BE2C (cell line): ENCODE measurements around the gene CDC42BPG.

Source experiments
- DNase-seq: peaks from one replicate; pipeline ENCODE4 v3.0.0-alpha.2; 2020
- H3K27me3 ChIP-seq: fragments of 250-450 bp; sonication (Bioruptor Pico); 2 replicates; pipeline ENCODE4 v1.5.1; 2020; ENCODE audit warnings: mild to moderate bottlenecking
- H3K36me3 ChIP-seq: fragments of 250-450 bp; sonication (Bioruptor Pico); 2 replicates; pipeline ENCODE4 v1.5.1; 2020; ENCODE audit warnings: mild to moderate bottlenecking
- H3K4me1 ChIP-seq: fragments of 250-450 bp; sonication (Bioruptor Pico); 2 replicates; pipeline ENCODE4 v1.5.1; 2020
- H3K4me3 ChIP-seq: 2 replicates; pipeline ENCODE4 v1.5.1; 2011; ENCODE audit warnings: low read depth, low read length
- H3K9me3 ChIP-seq: fragments of 250-450 bp; sonication (Bioruptor Pico); 2 replicates; pipeline ENCODE4 v1.5.1; 2020
- CTCF ChIP-seq: IDR thresholded peaks from 2 replicates; pipeline ENCODE4 v1.5.1; 2012; ENCODE audit warnings: mild to moderate bottlenecking, low read depth, low read length

Gene CDC42BPG

GRCh38 chr11:64792482-64792881 lies 52.0 kb downstream of the CDC42BPG start:
- no peak for DNase-seq
- Histone ChIP-seq H3K36me3 (no peaks in the 10 kb centered on the region), H3K27me3 (no peaks in the 10 kb centered on the region), H3K4me1 (no peaks in the 10 kb centered on the region), H3K9me3 (no peaks in the 10 kb centered on the region), H3K4me3 (no peak overlapping the region)
- TF ChIP-seq CTCF: no peak

GRCh38 chr11:64791781-64792291 lies 52.6 kb downstream of the CDC42BPG start:
- no peaks in the 10 kb centered on the region for H3K4me1 ChIP-seq
- no peak for DNase-seq
- H3K36me3 ChIP-seq: no peaks in the 10 kb centered on the region
- H3K4me3 ChIP-seq: no peak overlapping the region
- H3K27me3 ChIP-seq: no peaks in the 10 kb centered on the region
- H3K9me3 ChIP-seq: no peaks in the 10 kb centered on the region
- no peak for TF ChIP-seq CTCF

GRCh38 chr11:64790205-64791095 lies 54.0 kb downstream of the CDC42BPG start:
- no peaks in the 10 kb centered on the region for H3K27me3 ChIP-seq

GRCh38 chr11:64789331-64790204 lies 54.9 kb downstream of the CDC42BPG start:
- H3K9me3 ChIP-seq: no peaks in the 10 kb centered on the region
- no peaks in the 10 kb centered on the region for H3K36me3 ChIP-seq
- H3K27me3 ChIP-seq: no peaks in the 10 kb centered on the region
- H3K4me1 ChIP-seq: no peaks in the 10 kb centered on the region
- no peak for DNase-seq
- TF ChIP-seq CTCF: no peak
- no peak overlapping the region for H3K4me3 ChIP-seq

More at GRCh38 chr11:64790205-64791095, 54.0 kb downstream of the CDC42BPG start:
- TF ChIP-seq CTCF: no peak
- no peaks in the 10 kb centered on the region for H3K9me3 ChIP-seq
- H3K4me1 ChIP-seq: no peaks in the 10 kb centered on the region
- no peaks in the 10 kb centered on the region for H3K36me3 ChIP-seq
- DNase-seq: no peak
- no peak overlapping the region for H3K4me3 ChIP-seq

- Histone ChIP-seq H3K9me3 (no peaks in the 10 kb centered on the region), H3K27me3 (no peaks in the 10 kb centered on the region), H3K36me3 (no peaks in the 10 kb centered on the region), H3K4me1 (no peaks in the 10 kb centered on the region), H3K4me3 (no peak overlapping the region)
- DNase-seq: no peak
- TF ChIP-seq CTCF: no peak
These were observed 55.9 kb downstream of the CDC42BPG start for GRCh38 chr11:64788321-64789215.
